Activated CD4-positive, alpha-beta T cell treated with anti-CD3 and anti-CD28 coated beads, Interleukin-10, Interleukin-2, amounts not matched to agents 100 ng/mL and 50 ng/mL, durations not matched to agents 16 hours and 8 hours (primary cell): ENCODE data around the gene ENPP7.

Source experiments
- DNase-seq: peaks from one replicate; pipeline ENCODE4 v3.0.0-alpha.2; 2020

ENPP7 gene

GRCh38 chr17:79732804-79733691 is 2.3 kb downstream of the ENPP7 start:
- DNase-seq = peak; percentile 30

DNA sequence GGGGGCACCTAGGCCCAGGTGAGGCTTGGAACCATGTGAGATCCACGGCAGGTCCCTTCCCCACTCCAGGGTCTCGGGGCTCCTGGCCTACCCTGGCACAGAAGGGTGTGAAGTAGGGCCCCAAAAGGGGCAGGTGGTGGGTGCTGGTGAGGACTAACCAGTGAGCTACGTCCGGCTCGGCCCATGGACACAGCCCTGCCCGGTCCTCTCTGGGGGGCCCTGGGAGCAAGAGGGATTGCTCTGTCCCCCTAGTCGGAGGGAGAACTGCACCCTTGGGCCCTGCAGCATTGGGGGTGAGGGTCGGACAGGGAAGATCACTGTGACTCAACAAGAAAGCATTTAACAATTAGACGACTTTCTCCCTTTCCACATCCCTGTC is 2.9 kb downstream of the ENPP7 start:
- DNase-seq = no peak

DNA sequence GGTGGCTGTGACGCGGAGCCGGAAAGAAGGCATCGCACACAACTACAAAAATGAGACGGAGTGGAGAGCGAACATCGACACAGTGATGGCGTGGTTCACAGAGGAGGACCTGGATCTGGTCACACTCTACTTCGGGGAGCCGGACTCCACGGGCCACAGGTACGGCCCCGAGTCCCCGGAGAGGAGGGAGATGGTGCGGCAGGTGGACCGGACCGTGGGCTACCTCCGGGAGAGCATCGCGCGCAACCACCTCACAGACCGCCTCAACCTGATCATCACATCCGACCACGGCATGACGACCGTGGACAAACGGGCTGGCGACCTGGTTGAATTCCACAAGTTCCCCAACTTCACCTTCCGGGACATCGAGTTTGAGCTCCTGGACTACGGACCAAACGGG is 4.4 kb downstream of the ENPP7 start:
- DNase-seq = no peak

GRCh38 chr17:79737046-79737921 is 6.5 kb downstream of the ENPP7 start:
- no peak for DNase-seq

GRCh38 chr17:79737922-79738578 is 7.3 kb downstream of the ENPP7 start:
- no peak for DNase-seq

GRCh38 chr17:79738643-79739042 is 7.9 kb downstream of the ENPP7 start:
- no peak for DNase-seq

DNA sequence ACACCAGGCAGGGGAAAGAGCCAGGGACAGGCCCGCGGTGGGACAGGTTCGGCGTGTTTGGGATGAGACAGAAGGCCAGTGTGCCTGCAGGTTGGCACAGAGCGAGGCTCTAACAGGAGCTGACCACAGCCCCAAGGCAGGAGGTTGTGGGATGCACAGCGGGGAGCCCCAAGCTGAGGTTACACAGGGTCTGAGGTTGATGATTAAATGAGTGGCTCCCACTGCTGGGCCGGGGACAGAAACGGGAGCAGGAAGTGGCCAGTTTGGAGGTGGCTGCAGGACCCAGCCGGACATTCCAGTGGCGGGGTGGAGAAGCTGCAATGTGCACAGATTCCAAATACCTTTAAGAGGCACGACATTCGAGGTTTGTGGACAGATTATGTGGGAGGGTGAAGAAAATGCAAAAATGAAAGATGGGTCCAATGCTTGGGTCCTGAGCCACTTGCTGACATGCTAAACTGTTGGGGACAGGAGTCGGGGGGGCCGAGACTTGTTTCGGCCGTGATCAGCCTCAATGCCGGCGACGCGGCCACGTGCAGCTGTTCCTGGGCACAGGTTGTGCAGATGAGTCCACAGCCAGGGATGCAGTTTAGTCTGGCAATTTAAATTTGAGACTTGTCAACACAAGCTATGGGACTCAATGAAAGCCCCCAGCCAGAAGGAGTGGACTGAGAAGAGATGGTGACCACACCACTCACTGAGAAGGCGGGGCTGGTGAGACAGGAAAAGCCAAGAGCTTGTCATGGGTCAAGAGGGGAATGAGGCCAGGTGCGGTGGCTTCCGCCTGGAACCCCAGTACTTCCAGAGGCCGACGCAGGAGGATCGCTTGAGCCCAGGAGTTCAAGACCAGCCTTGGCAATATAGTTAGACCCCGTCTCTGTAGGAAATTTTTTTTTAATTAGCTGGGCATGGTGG is 8.7 kb downstream of the ENPP7 start:
- DNase-seq = no peak

- no peak for DNase-seq
Observed at GRCh38 chr17:79740413-79740812, 9.7 kb downstream of the ENPP7 start.

DNA sequence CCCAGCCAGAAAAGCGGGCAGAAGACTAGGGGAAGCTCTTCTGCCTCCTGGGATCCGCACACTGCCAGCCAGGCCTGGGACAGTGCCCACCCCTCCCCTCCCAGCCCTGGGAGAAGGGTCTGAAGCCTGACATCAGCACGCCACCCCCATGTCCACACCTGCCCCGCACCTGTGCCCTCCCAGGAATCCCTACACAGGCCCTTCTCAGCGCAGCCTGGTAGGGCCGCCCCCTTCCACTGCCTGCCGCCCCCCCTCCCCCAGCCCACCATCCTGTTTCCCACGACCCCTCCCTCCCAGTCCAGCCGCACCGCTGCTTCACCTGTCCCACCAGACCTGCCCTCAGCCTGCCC is 10.6 kb downstream of the ENPP7 start:
- DNase-seq = no peak

DNA sequence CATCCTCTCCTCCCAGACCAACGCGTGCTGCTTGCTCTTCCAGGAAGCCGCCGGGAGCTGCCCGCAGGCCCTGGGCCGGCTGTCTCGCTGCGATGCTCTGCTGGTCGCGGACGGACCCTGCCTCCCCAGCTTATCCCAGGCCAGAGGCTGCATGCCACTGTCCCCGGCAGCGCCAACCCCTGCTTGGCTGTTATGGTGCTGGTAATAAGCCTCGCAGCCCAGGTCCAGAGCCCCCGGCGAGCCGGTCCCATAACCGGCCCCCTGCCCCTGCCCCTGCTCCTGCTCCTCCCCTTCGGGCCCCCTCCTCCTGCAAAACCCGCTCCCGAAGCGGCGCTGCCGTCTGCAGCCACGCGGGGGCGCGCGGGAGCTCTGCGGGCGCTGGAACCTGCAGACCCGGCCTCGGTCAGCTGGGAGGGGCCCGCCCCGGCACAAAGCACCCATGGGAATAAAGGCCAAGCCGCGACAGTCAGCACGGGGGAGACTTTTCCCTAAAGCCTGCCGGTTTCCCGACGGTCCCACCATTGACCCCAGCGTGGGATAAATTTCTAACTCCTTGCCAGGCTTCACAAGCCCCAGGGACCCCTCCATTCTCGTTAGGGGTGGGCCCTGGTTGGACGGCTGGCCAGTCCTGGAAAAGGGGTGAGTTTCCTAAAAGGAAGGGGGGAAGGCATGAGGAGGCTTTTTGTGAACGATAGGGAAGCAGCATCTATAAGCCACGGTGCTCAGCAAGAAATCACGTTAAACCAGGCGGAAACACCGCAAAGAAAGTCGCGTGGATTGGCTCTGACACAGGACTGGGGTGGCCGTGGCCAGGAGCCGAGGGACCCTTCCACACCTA is 11.2 kb downstream of the ENPP7 start:
- DNase-seq = peak; percentile 74

DNA sequence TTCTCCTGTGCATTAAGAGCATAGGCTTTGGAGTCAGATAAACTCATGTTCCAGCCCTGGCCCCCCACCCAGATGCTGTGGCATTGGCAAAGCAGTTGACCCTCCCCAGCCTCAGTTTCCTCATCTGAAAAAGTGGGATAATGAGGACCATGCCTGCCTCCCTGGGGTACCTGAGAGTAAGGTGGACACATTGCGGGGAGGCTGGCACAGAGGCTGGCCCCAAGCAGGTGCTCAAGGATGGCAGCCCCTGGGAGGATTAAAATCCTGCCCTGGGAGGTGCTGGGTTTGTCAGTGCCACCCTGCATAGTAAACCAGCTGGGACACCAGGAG is 11.8 kb downstream of the ENPP7 start:
- DNase-seq = no peak

DNA sequence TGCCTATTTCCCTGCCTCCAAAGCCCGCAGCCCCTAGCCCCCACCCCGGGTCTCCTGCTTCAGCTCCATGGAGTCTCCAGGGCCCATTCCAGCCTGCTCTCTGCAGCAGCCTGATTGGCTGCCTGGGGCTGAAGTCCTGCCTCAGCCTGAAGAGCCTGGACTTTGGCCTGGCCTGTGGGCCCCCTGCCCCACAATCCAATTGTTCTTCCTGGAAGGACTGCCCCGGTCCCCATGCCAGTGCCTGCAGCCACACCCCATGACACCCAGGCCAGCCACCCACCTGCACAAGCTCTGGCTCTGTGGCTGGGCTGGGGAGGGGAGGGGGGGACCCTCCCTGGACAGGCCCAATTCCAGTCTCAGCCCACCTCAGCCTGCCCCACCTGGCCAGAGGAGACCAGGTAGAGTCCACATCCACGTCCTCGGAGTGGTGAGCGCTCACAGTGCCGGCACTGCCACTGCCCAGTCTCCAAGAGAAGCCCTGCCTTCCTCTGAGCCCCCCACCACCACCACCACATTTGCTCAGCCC is 12.3 kb downstream of the ENPP7 start:
- DNase-seq = no peak

- DNase-seq = no peak
Observed at GRCh38 chr17:79743614-79744013, 12.9 kb downstream of the ENPP7 start.

- no peak for DNase-seq
Observed at GRCh38 chr17:79745641-79746105, 14.9 kb downstream of the ENPP7 start.

- DNase-seq = no peak
Observed at GRCh38 chr17:79746889-79747507, 16.3 kb downstream of the ENPP7 start.

DNA sequence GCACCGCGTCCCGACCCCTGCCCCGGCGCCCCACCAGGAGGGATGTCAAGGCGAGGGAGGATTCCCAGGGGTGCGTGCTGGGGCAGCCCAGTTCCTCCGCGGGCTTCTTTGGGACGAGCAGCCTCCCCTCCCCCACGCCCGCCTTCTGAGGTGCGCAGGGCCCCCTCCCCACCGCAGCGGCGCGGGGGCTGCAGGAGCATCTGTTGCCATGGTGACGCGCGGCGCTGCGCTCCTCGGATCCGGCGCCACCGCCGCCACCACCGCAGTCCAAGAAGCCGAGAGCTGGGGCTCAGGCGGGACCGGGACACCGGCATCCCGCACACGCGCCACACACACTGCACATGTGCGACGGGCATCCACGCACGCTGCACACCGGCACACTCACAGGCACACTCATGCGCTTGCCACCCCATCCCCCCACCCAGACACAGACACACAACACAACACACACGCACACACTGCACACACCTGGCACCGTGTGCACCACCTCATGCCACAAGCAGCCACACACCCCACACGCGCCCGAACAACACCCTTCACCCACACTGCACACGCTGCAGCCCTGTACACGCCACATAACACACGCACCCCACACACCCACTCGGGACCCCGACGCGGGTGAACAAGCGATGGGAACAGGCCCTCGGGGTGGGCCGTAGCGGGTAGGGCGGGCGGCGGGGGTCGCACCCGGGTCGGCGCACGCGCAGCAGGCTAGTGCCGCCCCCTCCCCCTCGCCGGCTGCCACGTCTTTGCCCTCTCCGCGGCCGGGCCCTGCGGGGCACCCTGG is 17.0 kb downstream of the ENPP7 start:
- no peak for DNase-seq

DNA sequence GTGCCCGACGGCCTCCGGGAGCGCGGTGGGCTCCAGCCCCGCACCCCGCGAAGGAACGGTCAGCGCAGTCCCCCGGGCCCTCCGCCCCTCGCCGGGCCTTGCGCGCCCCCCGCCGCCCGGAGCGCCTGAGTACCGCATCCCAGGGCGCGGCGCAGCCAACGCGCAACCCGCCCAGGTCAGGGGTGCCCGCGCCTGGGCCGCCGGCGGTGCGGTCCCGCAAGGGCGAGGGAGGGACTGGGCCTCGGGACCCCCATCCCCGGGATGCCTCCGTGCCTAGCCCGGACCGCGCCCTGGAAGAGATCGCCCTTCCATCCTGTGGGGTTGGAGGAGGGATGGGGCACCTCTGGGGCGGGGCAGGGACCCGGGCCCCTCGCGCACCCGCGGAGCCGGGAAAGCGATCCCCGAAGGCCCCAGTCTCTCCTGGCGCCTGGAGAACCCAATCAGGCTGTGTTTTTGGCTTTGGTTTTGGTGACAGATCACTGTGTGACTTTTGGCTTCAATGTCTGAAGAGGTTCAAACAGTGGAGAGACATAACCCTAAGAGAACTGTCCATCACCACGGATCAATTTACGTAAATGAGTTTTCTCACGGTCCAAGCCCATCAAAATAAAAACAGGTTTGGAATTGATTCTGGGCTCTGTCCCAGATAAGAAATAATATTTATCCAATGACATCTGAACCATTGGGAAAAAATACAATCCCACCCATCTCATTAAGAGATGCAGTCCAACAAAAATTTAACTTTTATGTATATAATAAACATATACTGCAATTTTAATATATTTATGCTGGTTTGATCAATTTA is 17.8 kb downstream of the ENPP7 start:
- DNase-seq = no peak

DNA sequence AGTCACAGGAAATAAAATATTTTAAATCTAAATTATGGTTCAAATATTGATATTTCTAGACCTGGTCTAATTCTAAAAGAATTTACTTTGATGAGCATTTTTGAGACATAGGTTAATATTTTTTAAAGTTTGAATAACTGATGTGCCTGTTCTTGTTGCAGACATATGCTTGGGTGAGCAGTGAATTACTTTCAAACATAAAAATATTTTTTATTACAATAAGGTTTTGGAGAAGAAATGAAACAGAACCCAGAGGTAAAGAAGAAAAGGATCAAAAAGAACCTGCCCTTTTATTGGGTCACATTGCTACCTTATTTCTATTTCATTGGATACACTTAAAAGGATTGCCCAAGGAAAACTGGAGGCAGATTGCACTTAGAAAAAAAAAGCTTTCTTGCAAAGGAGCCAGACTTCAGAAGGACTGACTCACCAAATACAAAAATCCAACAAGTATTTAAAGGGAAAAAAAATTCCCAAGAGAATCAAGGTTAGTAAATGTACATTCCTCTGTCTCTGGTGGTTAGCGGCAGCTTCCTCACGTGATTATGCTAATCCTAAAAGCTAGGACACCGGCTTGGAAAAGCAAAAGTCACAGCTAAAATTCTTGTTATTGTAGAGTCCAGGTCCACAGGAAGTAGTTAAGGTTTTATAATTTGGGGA is 18.5 kb downstream of the ENPP7 start:
- DNase-seq = no peak

DNA sequence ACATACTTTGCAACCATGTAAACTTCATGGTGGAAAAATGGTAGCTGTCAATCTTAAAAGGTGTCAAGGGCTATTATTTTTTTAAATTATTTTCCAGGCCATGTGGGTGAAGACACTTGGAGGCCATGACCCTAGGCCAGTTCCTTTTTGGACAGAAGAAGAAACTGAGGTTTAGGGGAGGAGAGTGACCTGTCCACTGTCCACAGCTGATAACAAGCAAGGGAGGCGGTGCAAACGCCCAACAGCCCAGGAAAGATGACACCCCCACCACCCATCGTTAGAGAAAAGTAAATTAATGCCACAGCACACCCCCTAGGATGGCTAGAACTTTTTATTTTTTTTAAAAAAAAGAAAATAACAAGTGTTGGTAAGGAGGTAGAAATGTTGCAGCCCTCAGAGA is 19.2 kb downstream of the ENPP7 start:
- no peak for DNase-seq
